ENCODE results near the gene FBRS. TPM values are rescaled to one million over a fixed set of nuclear protein-coding genes. Genes with fewer than 3 reads are reported as not detected.

Gene FBRS
- total and polyA plus RNA-seq, 10 of the 15 experiments (the other 5 are each of a cell fraction or from before 2014, with no cell fraction given): 0.45 to 87.6 (median 14.6) TPM

- intact Hi-C loops (cut with micrococcal nuclease; ENCODE audit: unreplicated experiment) (loop anchor here (10.0 kb wide), 3 partner anchors 78 to 272 kb away; partner anchors contain the start of genes BCL7C, CTF1, FBXL19 and ZNF688), in situ Hi-C loops (cut with MboI) (loop anchor here (25.0 kb wide), 1 partner anchor 1235 kb away; no protein-coding TSS in a partner anchor)
- DNase-seq (ENCODE audit: low read depth, low spot score) (no peak), ATAC-seq (no peak), FAIRE-seq (no peak)
- Histone ChIP-seq H3K4me1 (ENCODE audit: control insufficient read depth, insufficient read depth, low read length) (peaks cover 22% of the 10 kb centered on the region), H3K27ac (ENCODE audit: control insufficient read depth, insufficient read depth) (0 out of 2 replicates have a peak overlapping the region, but pooled peaks have one; percentile 19), H3K27me3 (replicated peaks in 1 of 2; ENCODE audit: control insufficient read depth in 2 of 2, insufficient read depth in 2 of 2, low read length in 1 of 2) (no peaks in the 10 kb centered on the region), H3K9ac (ENCODE audit: control insufficient read depth, insufficient read depth, low read length) (peak overlapping the region; percentile 86; the same call in 1 of the 2 replicates), H3K36me3 (ENCODE audit: control insufficient read depth in 2 of 2, insufficient read depth in 2 of 2, low read length in 1 of 2) (peaks cover 13 to 24% of the 10 kb centered on the region in 2 experiments), H4K20me1 (ENCODE audit: control insufficient read depth, insufficient read depth) (no peaks in the 10 kb centered on the region), H3K4me2 (ENCODE audit: control insufficient read depth, insufficient read depth) (peak overlapping the region; percentile 95), H3K79me2 (ENCODE audit: control insufficient read depth, insufficient read depth, low read length) (peaks cover 21% of the 10 kb centered on the region), H3K4me3 (no peak overlapping the region; the same call in 1 of the 2 replicates), H3K9me3 (replicated peaks; ENCODE audit: control insufficient read depth, insufficient read depth, low read length) (no peaks in the 10 kb centered on the region), H2AFZ (ENCODE audit: control insufficient read depth, low read depth, low read length) (no peak overlapping the region)
- WGBS (ENCODE audit: insufficient coverage, insufficient replicate concordance, low lambda C conversion rate, missing lambda C conversion rate): 95% methylated on average over 16 of the region's 18 CpGs
- SMC1A ChIA-PET (ENCODE audit: uncharacterized antibody, unreplicated experiment): interaction anchor here (0.6 to 1.1 kb wide), 2 partner anchors 45 to 66 kb away, joined by 3 read pairs; no protein-coding TSS in a partner anchor
- TF ChIP-seq USF2 (IDR thresholded peaks at IDR 0.05; ENCODE audit: borderline replicate concordance, low read depth, low read length) (no peak), MYC (IDR thresholded peaks at IDR 0.05; ENCODE audit: insufficient read depth, insufficient read length, insufficient replicate concordance, low read length, severe bottlenecking) (no peak), BRCA1 (IDR thresholded peaks at IDR 0.05; ENCODE audit: low read depth, low read length) (no peak), POLR2A (IDR thresholded peaks at IDR 0.05; ENCODE audit: low read depth, low read length) (no peak), KAT2A (conservative IDR thresholded peaks at IDR 0.05; ENCODE audit: control insufficient read depth, low read depth, low read length) (no peak)
- RAD21 ChIA-PET (ENCODE audit: unreplicated experiment): no interaction called here
- CTCF ChIA-PET: interaction anchor here (0.7 to 1.3 kb wide), 4 partner anchors 20 to 246 kb away, joined by 3 to 4 read pairs (median 3); partner anchors contain the start of gene DCTPP1
- no TSS peak for BruUV-seq (replicated peaks)
- POLR2A ChIA-PET: interaction anchor here (0.7 kb wide), 1 partner anchor 31 kb away, joined by 3 read pairs; no protein-coding TSS in a partner anchor
Observed at GRCh38 chr16:30652718-30653117, 5.5 kb upstream of the FBRS start.
